Loucy (cell line): ENCODE data around the gene CRHR2.

Source experiments
- H2AFZ ChIP-seq: fragments of 200-600 bp; sonication (generic); 2 replicates; pipeline ENCODE4 v1.6.0; 2016; ENCODE audit warnings: antibody characterized with exemption, mild to moderate bottlenecking, low read length, moderate library complexity
- H3F3A ChIP-seq: fragments of 200-600 bp; 2 replicates; pipeline ENCODE4 v1.6.0; 2016; ENCODE audit warnings: antibody characterized with exemption, low read depth, mild to moderate bottlenecking
- H3K27me3 ChIP-seq: fragments of 200-600 bp; sonication (generic); 2 replicates; pipeline ENCODE4 v1.6.1; 2014; ENCODE audit warnings: low read length, mild to moderate bottlenecking; ENCODE audit not compliant: insufficient read depth, poor library complexity, severe bottlenecking
- H3K36me3 ChIP-seq: fragments of 200-600 bp; sonication (generic); 2 replicates; pipeline ENCODE4 v1.6.1; 2016; ENCODE audit warnings: low read length; ENCODE audit not compliant: insufficient read depth
- H3K4me1 ChIP-seq: fragments of 200-600 bp; sonication (generic); 2 replicates; pipeline ENCODE4 v1.5.1; 2014; ENCODE audit warnings: low read length, mild to moderate bottlenecking; ENCODE audit not compliant: insufficient read depth, poor library complexity, severe bottlenecking
- H3K4me2 ChIP-seq: fragments of 200-600 bp; sonication (generic); 2 replicates; pipeline ENCODE4 v1.6.0; 2014; ENCODE audit warnings: antibody characterized with exemption, low read length, low read depth, mild to moderate bottlenecking; ENCODE audit not compliant: poor library complexity, severe bottlenecking
- H3K4me3 ChIP-seq: fragments of 200-600 bp; sonication (generic); 2 replicates; pipeline ENCODE4 v1.5.1; 2014; ENCODE audit warnings: low read length, mild to moderate bottlenecking, mixed read lengths; ENCODE audit not compliant: poor library complexity, severe bottlenecking
- H3K79me2 ChIP-seq: fragments of 200-600 bp; sonication (generic); 2 replicates; pipeline ENCODE4 v1.6.1; 2014; ENCODE audit warnings: low read length; ENCODE audit not compliant: insufficient read depth
- H3K9ac ChIP-seq: fragments of 200-600 bp; sonication (generic); 2 replicates; pipeline ENCODE4 v1.6.0; 2014; ENCODE audit warnings: mild to moderate bottlenecking, low read depth, low read length, moderate library complexity; ENCODE audit not compliant: poor library complexity, severe bottlenecking
- H3K9me2 ChIP-seq: fragments of 200-600 bp; sonication (generic); replicated peaks from 2 replicates; pipeline ENCODE4 v1.6.1; 2016; ENCODE audit warnings: low read depth, low read length, mixed read lengths
- H3K9me3 ChIP-seq: fragments of 200-600 bp; sonication (generic); 2 replicates; pipeline ENCODE4 v1.6.1; 2014; ENCODE audit warnings: mild to moderate bottlenecking, antibody characterized with exemption, low read length, low read depth; ENCODE audit not compliant: insufficient read depth
- H4K20me1 ChIP-seq: fragments of 200-600 bp; sonication (generic); 2 replicates; pipeline ENCODE4 v1.6.0; 2014; ENCODE audit warnings: antibody characterized with exemption, low read length, mild to moderate bottlenecking; ENCODE audit not compliant: insufficient read depth, poor library complexity, severe bottlenecking
- CTCF ChIP-seq: fragments of 200-600 bp; sonication (generic); conservative IDR thresholded peaks from 2 replicates; pipeline ENCODE4 v1.5.1; 2014; ENCODE audit warnings: mild to moderate bottlenecking, antibody characterized with exemption, low read length
- EZH2phosphoT487 ChIP-seq: fragments of 200-600 bp; IDR thresholded peaks from 2 replicates; pipeline ENCODE4 v1.6.1; 2018; ENCODE audit warnings: antibody characterized with exemption, mild to moderate bottlenecking, moderate library complexity, borderline replicate concordance

CRHR2 gene

GRCh38 chr7:30710669-30711068 is 28.4 kb upstream of the CRHR2 start:
- Histone ChIP-seq H3K9me3 (no peaks in the 10 kb centered on the region; the same call in 1 of the 2 replicates), H4K20me1 (no peaks in the 10 kb centered on the region), H3K9me2 (no peaks in the 10 kb centered on the region), H3K27me3 (no peaks in the 10 kb centered on the region), H3K4me1 (no peaks in the 10 kb centered on the region), H3K9ac (no peak overlapping the region), H3K79me2 (no peaks in the 10 kb centered on the region), H2AFZ (no peak overlapping the region), H3K36me3 (no peaks in the 10 kb centered on the region), H3F3A (no peaks in the 10 kb centered on the region), H3K4me2 (no peak overlapping the region), H3K4me3 (no peak overlapping the region)
- no peak for TF ChIP-seq EZH2phosphoT487
- no peak for TF ChIP-seq CTCF

- Histone ChIP-seq H3K79me2 (no peaks in the 10 kb centered on the region), H2AFZ (no peak overlapping the region), H3K27me3 (no peaks in the 10 kb centered on the region), H3K4me2 (no peak overlapping the region), H3F3A (no peaks in the 10 kb centered on the region), H3K4me1 (no peaks in the 10 kb centered on the region), H3K4me3 (no peak overlapping the region), H3K9me3 (no peaks in the 10 kb centered on the region), H3K9ac (no peak overlapping the region), H3K9me2 (no peaks in the 10 kb centered on the region), H3K36me3 (no peaks in the 10 kb centered on the region), H4K20me1 (no peaks in the 10 kb centered on the region)
- TF ChIP-seq EZH2phosphoT487: no peak
- TF ChIP-seq CTCF: no peak
These were observed 27.3 kb upstream of the CRHR2 start for GRCh38 chr7:30709549-30709948.

- Histone ChIP-seq H3K9me3 (no peaks in the 10 kb centered on the region), H3K4me3 (no peak overlapping the region), H3K9ac (no peak overlapping the region), H3F3A (no peaks in the 10 kb centered on the region), H3K79me2 (no peaks in the 10 kb centered on the region), H2AFZ (no peak overlapping the region), H3K9me2 (no peaks in the 10 kb centered on the region), H4K20me1 (no peaks in the 10 kb centered on the region), H3K4me1 (no peaks in the 10 kb centered on the region), H3K36me3 (no peaks in the 10 kb centered on the region), H3K4me2 (no peak overlapping the region), H3K27me3 (no peaks in the 10 kb centered on the region)
- TF ChIP-seq CTCF (no peak), EZH2phosphoT487 (no peak)
These were observed 26.7 kb upstream of the CRHR2 start for GRCh38 chr7:30708983-30709382.
